ENCODE data around the gene PLEKHN1.
"Not testable (repeated sequence)": the region's sequence is repeated elsewhere in the genome, so short reads cannot be mapped to it uniquely, and the experiment has no call there.

Gene PLEKHN1

GRCh38 chr1:981955-982558 is 15.8 kb downstream of the PLEKHN1 start, which contains the start of gene PERM1:
TSS of gene PERM1 (minus strand) at chr1:982093. CDS start at chr1:981029, 1,064 bp downstream.
- Histone ChIP-seq H3K9ac (ENCODE audit: low read length in 5 of 5) (no peak within 1 kb of the TSS), H3K9me3 (ENCODE audit: control insufficient read depth in 5 of 5, low read length in 5 of 5) (no peaks in the 10 kb centered on the region), H3K36me3 (ENCODE audit: control insufficient read depth in 5 of 5, insufficient read depth in 5 of 5, low read length in 5 of 5) (no peaks in the 10 kb centered on the region), H3K4me1 (ENCODE audit: control insufficient read depth in 5 of 5, insufficient read depth in 5 of 5, low read length in 5 of 5) (peaks cover 0 to 5% (median 0%) of the 10 kb centered on the region in 5 donors), H3K27me3 (ENCODE audit: control insufficient read depth in 5 of 5, insufficient read depth in 4 of 5, low read length in 5 of 5) (peaks cover 8 to 44% (median 35%) of the 10 kb centered on the region in 5 donors), H3K27ac (ENCODE audit: low read depth, low read length) (no peak within 1 kb of the TSS), H3K4me3 (ENCODE audit: low read depth in 1 of 5, low read length in 5 of 5) (no peak within 1 kb of the TSS)

- Histone ChIP-seq H3K4me3 (ENCODE audit: low read depth in 1 of 5, low read length in 5 of 5) (no peak overlapping the region), H3K36me3 (ENCODE audit: control insufficient read depth in 5 of 5, insufficient read depth in 5 of 5, low read length in 5 of 5) (no peaks in the 10 kb centered on the region), H3K9me3 (ENCODE audit: control insufficient read depth in 5 of 5, low read length in 5 of 5) (no peaks in the 10 kb centered on the region), H3K27ac (ENCODE audit: low read depth, low read length) (no peak overlapping the region), H3K4me1 (ENCODE audit: control insufficient read depth in 5 of 5, insufficient read depth in 5 of 5, low read length in 5 of 5) (peaks cover 0 to 5% (median 0%) of the 10 kb centered on the region in 5 donors), H3K27me3 (ENCODE audit: control insufficient read depth in 5 of 5, insufficient read depth in 4 of 5, low read length in 5 of 5) (peaks cover 8 to 44% (median 35%) of the 10 kb centered on the region in 5 donors), H3K9ac (ENCODE audit: low read length in 5 of 5) (no peak overlapping the region)
These were observed 16.6 kb downstream of the PLEKHN1 start for GRCh38 chr1:982765-983436.

GRCh38 chr1:983798-984475 is 17.7 kb downstream of the PLEKHN1 start:
- H3K4me1 ChIP-seq (ENCODE audit: control insufficient read depth in 5 of 5, insufficient read depth in 5 of 5, low read length in 5 of 5), result peaks cover 0 to 2% (median 0%) of the 10 kb centered on the region in 5 donors
- no peaks in the 10 kb centered on the region for H3K9me3 ChIP-seq (ENCODE audit: control insufficient read depth in 5 of 5, low read length in 5 of 5)
- H3K36me3 ChIP-seq (ENCODE audit: control insufficient read depth in 5 of 5, insufficient read depth in 5 of 5, low read length in 5 of 5), result no peaks in the 10 kb centered on the region
- no peak overlapping the region for H3K27ac ChIP-seq (ENCODE audit: low read depth, low read length)
- no peak overlapping the region for H3K4me3 ChIP-seq (ENCODE audit: low read depth in 1 of 5, low read length in 5 of 5)
- peaks cover 4 to 36% (median 32%) of the 10 kb centered on the region in 5 donors for H3K27me3 ChIP-seq (ENCODE audit: control insufficient read depth in 5 of 5, insufficient read depth in 4 of 5, low read length in 5 of 5)
- no peak overlapping the region for H3K9ac ChIP-seq (ENCODE audit: low read length in 5 of 5)

- peaks cover 4 to 35% (median 32%) of the 10 kb centered on the region in 5 donors for H3K27me3 ChIP-seq (ENCODE audit: control insufficient read depth in 5 of 5, insufficient read depth in 4 of 5, low read length in 5 of 5)
- peaks cover 0 to 2% (median 0%) of the 10 kb centered on the region in 5 donors for H3K4me1 ChIP-seq (ENCODE audit: control insufficient read depth in 5 of 5, insufficient read depth in 5 of 5, low read length in 5 of 5)
- no peak overlapping the region for H3K9ac ChIP-seq (ENCODE audit: low read length in 5 of 5)
- no peak overlapping the region for H3K27ac ChIP-seq (ENCODE audit: low read depth, low read length)
- no peaks in the 10 kb centered on the region for H3K36me3 ChIP-seq (ENCODE audit: control insufficient read depth in 5 of 5, insufficient read depth in 5 of 5, low read length in 5 of 5)
- no peak overlapping the region for H3K4me3 ChIP-seq (ENCODE audit: low read depth in 1 of 5, low read length in 5 of 5)
- no peaks in the 10 kb centered on the region for H3K9me3 ChIP-seq (ENCODE audit: control insufficient read depth in 5 of 5, low read length in 5 of 5)
These were observed 18.2 kb downstream of the PLEKHN1 start for GRCh38 chr1:984476-984814.

GRCh38 chr1:985126-985525 is 18.8 kb downstream of the PLEKHN1 start:
- Histone ChIP-seq H3K27me3 (ENCODE audit: control insufficient read depth in 5 of 5, insufficient read depth in 4 of 5, low read length in 5 of 5) (peaks cover 0 to 32% (median 29%) of the 10 kb centered on the region in 5 donors), H3K9me3 (ENCODE audit: control insufficient read depth in 5 of 5, low read length in 5 of 5) (no peaks in the 10 kb centered on the region), H3K4me1 (ENCODE audit: control insufficient read depth in 5 of 5, insufficient read depth in 5 of 5, low read length in 5 of 5) (peaks cover 0 to 2% (median 0%) of the 10 kb centered on the region in 5 donors), H3K4me3 (ENCODE audit: low read depth in 1 of 5, low read length in 5 of 5) (no peak overlapping the region), H3K36me3 (ENCODE audit: control insufficient read depth in 5 of 5, insufficient read depth in 5 of 5, low read length in 5 of 5) (no peaks in the 10 kb centered on the region), H3K27ac (ENCODE audit: low read depth, low read length) (no peak overlapping the region), H3K9ac (ENCODE audit: low read length in 5 of 5) (no peak overlapping the region)

- H3K36me3 ChIP-seq (ENCODE audit: control insufficient read depth in 5 of 5, insufficient read depth in 5 of 5, low read length in 5 of 5); H3K27ac ChIP-seq (ENCODE audit: low read depth, low read length); H3K4me1 ChIP-seq (ENCODE audit: control insufficient read depth in 5 of 5, insufficient read depth in 5 of 5, low read length in 5 of 5); H3K9ac ChIP-seq (ENCODE audit: low read length in 5 of 5); H3K4me3 ChIP-seq (ENCODE audit: low read depth in 1 of 5, low read length in 5 of 5): not testable (repeated sequence)
- peaks cover 0 to 17% (median 5%) of the 10 kb centered on the region in 5 donors for H3K9me3 ChIP-seq (ENCODE audit: control insufficient read depth in 5 of 5, low read length in 5 of 5)
- peaks cover 0 to 18% (median 11%) of the 10 kb centered on the region in 5 donors for H3K27me3 ChIP-seq (ENCODE audit: control insufficient read depth in 5 of 5, insufficient read depth in 4 of 5, low read length in 5 of 5)
These were observed 21.8 kb downstream of the PLEKHN1 start for GRCh38 chr1:988061-988460.

GRCh38 chr1:991275-991674 is 25.0 kb downstream of the PLEKHN1 start:
- peaks cover 0 to 18% (median 5%) of the 10 kb centered on the region in 5 donors for H3K9me3 ChIP-seq (ENCODE audit: control insufficient read depth in 5 of 5, low read length in 5 of 5)
- H3K27me3 ChIP-seq (ENCODE audit: control insufficient read depth in 5 of 5, insufficient read depth in 4 of 5, low read length in 5 of 5); H3K27ac ChIP-seq (ENCODE audit: low read depth, low read length); H3K4me3 ChIP-seq (ENCODE audit: low read depth in 1 of 5, low read length in 5 of 5); H3K9ac ChIP-seq (ENCODE audit: low read length in 5 of 5); H3K36me3 ChIP-seq (ENCODE audit: control insufficient read depth in 5 of 5, insufficient read depth in 5 of 5, low read length in 5 of 5); H3K4me1 ChIP-seq (ENCODE audit: control insufficient read depth in 5 of 5, insufficient read depth in 5 of 5, low read length in 5 of 5): not testable (repeated sequence)

- Histone ChIP-seq H3K9me3 (ENCODE audit: control insufficient read depth in 5 of 5, low read length in 5 of 5) (peaks cover 0 to 18% (median 5%) of the 10 kb centered on the region in 5 donors), H3K4me1 (ENCODE audit: control insufficient read depth in 5 of 5, insufficient read depth in 5 of 5, low read length in 5 of 5) (no peaks in the 10 kb centered on the region), H3K27me3 (ENCODE audit: control insufficient read depth in 5 of 5, insufficient read depth in 4 of 5, low read length in 5 of 5) (peaks cover 0 to 9% (median 6%) of the 10 kb centered on the region in 5 donors), H3K4me3 (ENCODE audit: low read depth in 1 of 5, low read length in 5 of 5) (no peak overlapping the region), H3K36me3 (ENCODE audit: control insufficient read depth in 5 of 5, insufficient read depth in 5 of 5, low read length in 5 of 5) (no peaks in the 10 kb centered on the region), H3K27ac (ENCODE audit: low read depth, low read length) (no peak overlapping the region), H3K9ac (ENCODE audit: low read length in 5 of 5) (no peak overlapping the region)
These were observed 25.6 kb downstream of the PLEKHN1 start for GRCh38 chr1:991895-992294.

- Histone ChIP-seq H3K9ac (ENCODE audit: low read length in 5 of 5) (no peak overlapping the region), H3K36me3 (ENCODE audit: control insufficient read depth in 5 of 5, insufficient read depth in 5 of 5, low read length in 5 of 5) (no peaks in the 10 kb centered on the region), H3K27me3 (ENCODE audit: control insufficient read depth in 5 of 5, insufficient read depth in 4 of 5, low read length in 5 of 5) (peaks cover 0 to 14% (median 10%) of the 10 kb centered on the region in 5 donors), H3K9me3 (ENCODE audit: control insufficient read depth in 5 of 5, low read length in 5 of 5) (peaks cover 0 to 18% (median 5%) of the 10 kb centered on the region in 5 donors), H3K27ac (ENCODE audit: low read depth, low read length) (no peak overlapping the region), H3K4me1 (ENCODE audit: control insufficient read depth in 5 of 5, insufficient read depth in 5 of 5, low read length in 5 of 5) (no peaks in the 10 kb centered on the region), H3K4me3 (ENCODE audit: low read depth in 1 of 5, low read length in 5 of 5) (no peak overlapping the region)
These were observed 26.1 kb downstream of the PLEKHN1 start for GRCh38 chr1:992362-992761.
